H9 (cell line): ENCODE measurements around the gene AFAP1L2. TPM values are rescaled to one million over a fixed set of nuclear protein-coding genes. Genes with fewer than 3 reads are reported as not detected.

Experiments used
- DNase-seq: peaks from one replicate; pipeline ENCODE4 v3.0.0-alpha.2; 2017
- H2AFZ ChIP-seq: one replicate; pipeline ENCODE4 v1.6.1; 2013; ENCODE audit warnings: mild to moderate bottlenecking, low read length, control low read depth, moderate library complexity
- H2AK5ac ChIP-seq: 2 replicates; pipeline ENCODE4 v1.6.1; 2013; ENCODE audit warnings: low read length, control low read depth, mixed read lengths; ENCODE audit not compliant: insufficient read length
- H2BK120ac ChIP-seq: one replicate; pipeline ENCODE4 v1.6.1; 2013; ENCODE audit warnings: low read depth, mild to moderate bottlenecking, low read length, control low read depth, inconsistent platforms; ENCODE audit not compliant: poor library complexity, severe bottlenecking
- H2BK12ac ChIP-seq: 2 replicates; pipeline ENCODE4 v1.6.1; 2013; ENCODE audit warnings: low read length, control low read depth, mixed read lengths, low read depth; ENCODE audit not compliant: insufficient read length
- H2BK15ac ChIP-seq: 2 replicates; pipeline ENCODE4 v1.6.1; 2013; ENCODE audit warnings: low read depth, low read length, control low read depth
- H2BK20ac ChIP-seq: one replicate; pipeline ENCODE4 v1.6.1; 2013; ENCODE audit warnings: low read depth, mild to moderate bottlenecking, low read length, control low read depth, inconsistent platforms; ENCODE audit not compliant: poor library complexity, severe bottlenecking
- H2BK5ac ChIP-seq: 2 replicates; pipeline ENCODE4 v1.6.1; 2013; ENCODE audit warnings: low read length, control low read depth, mixed read lengths; ENCODE audit not compliant: insufficient read length
- H3K14ac ChIP-seq: 2 replicates; pipeline ENCODE4 v1.6.1; 2013; ENCODE audit warnings: low read length, control low read depth; ENCODE audit not compliant: insufficient read depth
- H3K18ac ChIP-seq: 2 replicates; pipeline ENCODE4 v1.6.1; 2013; ENCODE audit warnings: low read depth, mild to moderate bottlenecking, mixed read lengths, low read length, control low read depth; ENCODE audit not compliant: insufficient read length
- H3K23ac ChIP-seq: 2 replicates; pipeline ENCODE4 v1.6.1; 2013; ENCODE audit warnings: low read length, control low read depth, mixed read lengths, low read depth; ENCODE audit not compliant: insufficient read length
- H3K23me2 ChIP-seq: 2 replicates; pipeline ENCODE4 v1.6.1; 2013; ENCODE audit warnings: low read depth, mild to moderate bottlenecking, mixed read lengths, low read length, control low read depth; ENCODE audit not compliant: insufficient read length, poor library complexity, severe bottlenecking
- H3K27ac ChIP-seq: 2 replicates; pipeline ENCODE4 v1.5.1; 2013; ENCODE audit warnings: low read length, control low read depth, mixed read lengths, low read depth; ENCODE audit not compliant: insufficient read length
- H3K27me3 ChIP-seq: 2 replicates; pipeline ENCODE4 v1.6.1; 2013; ENCODE audit warnings: low read length, control low read depth, inconsistent platforms; ENCODE audit not compliant: insufficient read depth
- H3K4ac ChIP-seq: 2 replicates; pipeline ENCODE4 v1.6.1; 2013; ENCODE audit warnings: low read depth, mild to moderate bottlenecking, control low read depth, inconsistent platforms, low read length, moderate library complexity
- H3K4me1 ChIP-seq: 2 replicates; pipeline ENCODE4 v1.6.1; 2013; ENCODE audit warnings: low read length, control low read depth, inconsistent platforms; ENCODE audit not compliant: insufficient read depth
- H3K4me2 ChIP-seq: 2 replicates; pipeline ENCODE4 v1.6.1; 2013; ENCODE audit warnings: low read length, control low read depth, mixed read lengths; ENCODE audit not compliant: insufficient read length, insufficient read depth
- H3K56ac ChIP-seq: 2 replicates; pipeline ENCODE4 v1.6.1; 2013; ENCODE audit warnings: low read depth, mild to moderate bottlenecking, mixed read lengths, low read length, control low read depth; ENCODE audit not compliant: insufficient read length
- H3K79me1 ChIP-seq: 2 replicates; pipeline ENCODE4 v1.6.1; 2013; ENCODE audit warnings: low read depth, mild to moderate bottlenecking, moderate library complexity, low read length, control low read depth, inconsistent platforms; ENCODE audit not compliant: insufficient read depth, poor library complexity, severe bottlenecking
- H3K79me2 ChIP-seq: 2 replicates; pipeline ENCODE4 v1.6.1; 2013; ENCODE audit warnings: low read length, control low read depth, inconsistent platforms; ENCODE audit not compliant: insufficient read depth
- H3K9ac ChIP-seq: 2 replicates; pipeline ENCODE4 v1.6.1; 2013; ENCODE audit warnings: low read length, control low read depth, mixed read lengths; ENCODE audit not compliant: insufficient read length; ENCODE audit errors: extremely low read depth
- H3K9me3 ChIP-seq: one replicate; pipeline ENCODE4 v1.6.1; 2013; ENCODE audit warnings: low read depth, low read length, inconsistent platforms; ENCODE audit not compliant: control insufficient read depth
- H3T11ph ChIP-seq: one replicate; pipeline ENCODE4 v1.6.1; 2013; ENCODE audit warnings: mild to moderate bottlenecking, low read length, control low read depth, inconsistent platforms
- H4K20me1 ChIP-seq: one replicate; pipeline ENCODE4 v1.6.1; 2013; ENCODE audit not compliant: control insufficient read depth, insufficient read length, insufficient read depth
- H4K5ac ChIP-seq: 2 replicates; pipeline ENCODE4 v1.6.1; 2013; ENCODE audit warnings: low read depth, mild to moderate bottlenecking, mixed read lengths, low read length, control low read depth; ENCODE audit not compliant: insufficient read length
- H4K8ac ChIP-seq: replicated peaks from 2 replicates; pipeline ENCODE4 v1.6.1; 2013; ENCODE audit warnings: low read length, control low read depth, mixed read lengths, low read depth; ENCODE audit not compliant: insufficient read length
- H4K91ac ChIP-seq: 2 replicates; pipeline ENCODE4 v1.6.1; 2013; ENCODE audit warnings: low read depth, mild to moderate bottlenecking, moderate library complexity, mixed read lengths, low read length, control low read depth; ENCODE audit not compliant: insufficient read length
- H3K27ac Mint-ChIP-seq, 3 experiments: 2 replicates in 2 of 3; 3 replicates in 1 of 3; pipeline ENCODE4 v1.8.0; 2020 to 2021; ENCODE audit warnings: mixed read lengths in 3 of 3, mild to moderate bottlenecking in 1 of 3, moderate library complexity in 1 of 3
- H3K27me3 Mint-ChIP-seq: 2 replicates; pipeline ENCODE4 v1.8.0; 2021; ENCODE audit warnings: low read depth, mild to moderate bottlenecking, moderate library complexity, mixed read lengths
- H3K36me3 Mint-ChIP-seq, 3 experiments: 2 replicates in 2 of 3; 3 replicates in 1 of 3; pipeline ENCODE4 v1.8.0; 2020 to 2021; ENCODE audit warnings: low read depth in 3 of 3, mixed read lengths in 3 of 3; ENCODE audit not compliant: insufficient read depth in 1 of 3
- H3K4me1 Mint-ChIP-seq, 2 experiments: 2 replicates each; pipeline ENCODE4 v1.8.0; 2020; ENCODE audit warnings: mixed read lengths in 2 of 2
- H3K4me3 Mint-ChIP-seq, 2 experiments: 2 replicates in 1 of 2; 3 replicates in 1 of 2; pipeline ENCODE4 v1.8.0; 2020 to 2021; ENCODE audit warnings: mild to moderate bottlenecking in 2 of 2, mixed read lengths in 2 of 2, moderate library complexity in 1 of 2
- H3K9me3 Mint-ChIP-seq, 2 experiments: 2 replicates in 1 of 2; 3 replicates in 1 of 2; pipeline ENCODE4 v1.8.0; 2020; ENCODE audit warnings: mild to moderate bottlenecking in 2 of 2, mixed read lengths in 2 of 2, moderate library complexity in 1 of 2
- CTCF ChIP-seq: fragments of 200-600 bp; sonication (generic); conservative IDR thresholded peaks from 3 replicates; pipeline ENCODE4 v1.8.0; 2021; ENCODE audit warnings: antibody characterized with exemption, mild to moderate bottlenecking
- WGBS: extraction: QIAGEN DNeasy Blood & Tissue Kit; methylation state at CpG from one replicate; pipeline ENCODE4 v1.1.7; 2013; ENCODE audit warnings: missing lambda C conversion rate, low lambda C conversion rate, mixed read lengths; ENCODE audit not compliant: insufficient read length; ENCODE audit errors: extremely low coverage; 5-methylcytosine and 5-hydroxymethylcytosine counted together
- total RNA-seq: library from RNA; stranded (reverse); gene quantifications from 2 replicates; pipeline ENCODE4 v1.2.1, GENCODE V29; 2021

AFAP1L2 gene
- total RNA-seq, 1 experiment from 2014 or later, result 0.77 TPM

- H2BK120ac ChIP-seq, result no peak overlapping the region
- no peak overlapping the region for H2BK5ac ChIP-seq
- no peak overlapping the region for H3K23ac ChIP-seq
- no peaks in the 10 kb centered on the region for H4K20me1 ChIP-seq
- H3K9me3 ChIP-seq, result no peaks in the 10 kb centered on the region
- no peak overlapping the region for H2AFZ ChIP-seq
- no peaks in the 10 kb centered on the region for H3K23me2 ChIP-seq
- no peak overlapping the region for H4K8ac ChIP-seq
- peaks cover 2% of the 10 kb centered on the region; the same call in 1 of the 2 replicates for H3K27me3 Mint-ChIP-seq
- TF ChIP-seq CTCF, result no peak
- no peak overlapping the region for H3K27ac ChIP-seq
- no peak overlapping the region for H3K18ac ChIP-seq
- H2BK15ac ChIP-seq, result no peak overlapping the region
- no peak for DNase-seq
- H2AK5ac ChIP-seq, result no peak overlapping the region
- H3K79me1 ChIP-seq, result no peaks in the 10 kb centered on the region
- H3K14ac ChIP-seq, result no peak overlapping the region
- no peaks in the 10 kb centered on the region for H3K9me3 Mint-ChIP-seq
- H3K27me3 ChIP-seq, result no peaks in the 10 kb centered on the region
- no peak overlapping the region for H3K4ac ChIP-seq
- H2BK20ac ChIP-seq, result no peak overlapping the region
- H3K27ac Mint-ChIP-seq, result no peak overlapping the region
- H3T11ph ChIP-seq, result no peak overlapping the region
- no peak overlapping the region for H3K56ac ChIP-seq
- WGBS, result no CpG with 5 or more reads among the region's 5 CpGs
- H3K4me3 Mint-ChIP-seq, result no peak overlapping the region
- H2BK12ac ChIP-seq, result no peak overlapping the region
- no peaks in the 10 kb centered on the region for H3K79me2 ChIP-seq
- no peak overlapping the region for H4K91ac ChIP-seq
- no peaks in the 10 kb centered on the region for H3K36me3 Mint-ChIP-seq
- no peak overlapping the region for H4K5ac ChIP-seq
- peaks cover 10 to 12% of the 10 kb centered on the region in 2 experiments; a peak in 3 of 4 replicates for H3K4me1 Mint-ChIP-seq
- no peak overlapping the region for H3K4me2 ChIP-seq
- H3K9ac ChIP-seq, result no peak overlapping the region
- H3K4me1 ChIP-seq, result no peaks in the 10 kb centered on the region
Observed at GRCh38 chr10:114372995-114373394, 31.3 kb downstream of the AFAP1L2 start.
